Measurements from ENCODE around the gene PXMP2.

DNA sequence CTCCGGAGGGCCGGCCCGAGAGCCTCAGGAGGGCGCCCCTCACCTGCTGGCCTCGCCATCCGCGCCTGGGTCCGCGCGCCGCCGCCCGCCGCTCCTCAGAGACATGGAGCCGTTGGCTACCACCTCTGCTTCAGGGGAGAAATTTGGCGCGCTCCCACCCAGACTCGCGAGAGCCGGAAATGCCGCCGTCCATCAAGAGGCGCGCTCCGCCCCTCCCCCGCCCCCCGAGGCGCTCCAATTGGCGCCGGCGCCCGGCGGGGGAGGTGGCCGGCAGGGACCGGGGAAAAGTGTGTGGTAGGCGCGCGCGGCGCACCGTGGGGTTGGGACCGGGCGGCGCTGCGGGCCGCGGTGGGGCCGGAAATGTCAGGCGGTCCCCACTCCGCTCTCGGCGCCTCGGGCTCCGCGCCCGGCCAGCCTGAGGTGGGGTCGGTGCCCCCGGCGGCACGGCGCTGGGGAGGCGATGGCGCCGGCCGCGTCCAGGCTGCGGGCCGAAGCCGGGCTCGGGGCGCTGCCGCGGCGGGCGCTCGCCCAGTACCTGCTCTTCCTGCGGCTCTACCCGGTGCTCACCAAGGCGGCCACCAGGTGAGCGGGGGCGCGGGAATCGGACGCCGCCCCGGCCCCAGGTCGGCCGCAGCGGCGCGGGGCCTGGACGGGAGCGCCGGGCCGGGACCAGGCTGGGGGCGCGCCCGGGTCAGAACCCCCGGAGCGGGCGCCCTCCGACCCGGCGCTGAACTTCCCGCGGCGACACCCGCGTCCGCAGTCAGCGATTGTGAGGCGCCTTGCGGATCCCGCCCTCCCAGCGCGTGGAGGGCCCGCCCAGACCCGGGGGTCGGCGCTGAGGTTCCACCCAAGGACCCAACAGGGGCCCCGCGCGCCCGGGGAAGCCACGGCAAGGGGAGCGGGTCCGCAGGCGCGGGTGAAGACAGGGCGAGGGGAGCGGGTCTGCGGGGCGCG lies at the start of gene PXMP2, which contains the start of gene POLE:
- TF ChIP-seq, protein P1, sequence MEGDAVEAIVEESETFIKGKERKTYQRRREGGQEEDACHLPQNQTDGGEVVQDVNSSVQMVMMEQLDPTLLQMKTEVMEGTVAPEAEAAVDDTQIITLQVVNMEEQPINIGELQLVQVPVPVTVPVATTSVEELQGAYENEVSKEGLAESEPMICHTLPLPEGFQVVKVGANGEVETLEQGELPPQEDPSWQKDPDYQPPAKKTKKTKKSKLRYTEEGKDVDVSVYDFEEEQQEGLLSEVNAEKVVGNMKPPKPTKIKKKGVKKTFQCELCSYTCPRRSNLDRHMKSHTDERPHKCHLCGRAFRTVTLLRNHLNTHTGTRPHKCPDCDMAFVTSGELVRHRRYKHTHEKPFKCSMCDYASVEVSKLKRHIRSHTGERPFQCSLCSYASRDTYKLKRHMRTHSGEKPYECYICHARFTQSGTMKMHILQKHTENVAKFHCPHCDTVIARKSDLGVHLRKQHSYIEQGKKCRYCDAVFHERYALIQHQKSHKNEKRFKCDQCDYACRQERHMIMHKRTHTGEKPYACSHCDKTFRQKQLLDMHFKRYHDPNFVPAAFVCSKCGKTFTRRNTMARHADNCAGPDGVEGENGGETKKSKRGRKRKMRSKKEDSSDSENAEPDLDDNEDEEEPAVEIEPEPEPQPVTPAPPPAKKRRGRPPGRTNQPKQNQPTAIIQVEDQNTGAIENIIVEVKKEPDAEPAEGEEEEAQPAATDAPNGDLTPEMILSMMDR (IDR thresholded peaks at IDR 0.05; ENCODE audit: insufficient read depth, low read length, poor library complexity, severe bottlenecking), result no peak
- TF ChIP-seq EZH2phosphoT487 (conservative IDR thresholded peaks at IDR 0.05; ENCODE audit: low read length), result no peak

Data from SU-DHL-6 (cell line).